NB4 (cell line): ENCODE measurements around the gene CORIN.

Experiments used
- CTCF ChIP-seq: IDR thresholded peaks from one replicate; pipeline ENCODE4 v1.5.1; 2012; ENCODE audit warnings: low read depth, low read length
- MAX ChIP-seq: IDR thresholded peaks from 2 replicates; pipeline ENCODE4 v1.6.1; 2011; ENCODE audit warnings: low read depth, low read length
- POLR2A ChIP-seq: IDR thresholded peaks from 2 replicates; pipeline ENCODE4 v1.6.1; 2011; ENCODE audit warnings: mild to moderate bottlenecking; ENCODE audit not compliant: insufficient read length; ENCODE audit errors: extremely low read depth

GRCh38 chr4:47659342-47659741 lies 178.5 kb downstream of the CORIN start:
- TF ChIP-seq CTCF (no peak), POLR2A (no peak), MAX (no peak)
